ENCODE results near the gene TBCD. TPM values are rescaled to one million over a fixed set of nuclear protein-coding genes. Genes with fewer than 3 reads are reported as not detected.

Gene TBCD
- total RNA-seq, 3 donors from 2014 or later: 45.4 to 65.9 (median 53.3) TPM

GRCh38 chr17:82835122-82835521, 83.3 kb downstream of the TBCD start:
- no peaks in the 10 kb centered on the region for H3K27me3 ChIP-seq
- H3K4me1 ChIP-seq: peaks cover 0 to 4% of the 10 kb centered on the region in 2 donors
- DNase-seq (ENCODE audit: low spot score in 2 of 2): no peak
- no peaks in the 10 kb centered on the region for H3K36me3 ChIP-seq
- intact Hi-C loops (cut with DNase I; ENCODE audit: low total_unique reads): no loop called here
- H3K27ac ChIP-seq: peak overlapping the region in 1 of 2 donors; percentile 85
- no peak for TF ChIP-seq POLR2AphosphoS5 (IDR thresholded peaks at IDR 0.05)
- TF ChIP-seq CTCF (IDR thresholded peaks at IDR 0.05): no peak
- no peak for TF ChIP-seq POLR2A (IDR thresholded peaks at IDR 0.05)
- no peaks in the 10 kb centered on the region for H3K9me3 ChIP-seq
- H3K4me3 ChIP-seq: no peak overlapping the region

GRCh38 chr17:82835766-82836512, 84.1 kb downstream of the TBCD start:
- Histone ChIP-seq H3K4me3 (peak overlapping the region in 1 of 3 donors; percentile 16), H3K27me3 (no peaks in the 10 kb centered on the region), H3K36me3 (no peaks in the 10 kb centered on the region), H3K27ac (peak overlapping the region; percentile 65 to 85), H3K4me1 (no peaks in the 10 kb centered on the region), H3K9me3 (no peaks in the 10 kb centered on the region)
- peak in 1 of 2 donors; percentile 61 for DNase-seq (ENCODE audit: low spot score in 2 of 2)
- intact Hi-C loops (cut with DNase I; ENCODE audit: low total_unique reads): no loop called here
- TF ChIP-seq CTCF (IDR thresholded peaks at IDR 0.05) (no peak), POLR2AphosphoS5 (IDR thresholded peaks at IDR 0.05) (peak in 1 of 3 donors; percentile 35)

GRCh38 chr17:82836823-82837357, 85.0 kb downstream of the TBCD start:
- no peaks in the 10 kb centered on the region for H3K4me1 ChIP-seq
- H3K4me3 ChIP-seq: no peak overlapping the region
- intact Hi-C loops (cut with DNase I; ENCODE audit: low total_unique reads): no loop called here
- peak overlapping the region; percentile 82 to 85 for H3K27ac ChIP-seq
- no peaks in the 10 kb centered on the region for H3K9me3 ChIP-seq
- H3K27me3 ChIP-seq: no peaks in the 10 kb centered on the region
- TF ChIP-seq POLR2AphosphoS5 (IDR thresholded peaks at IDR 0.05) (peak; percentile 11 to 51 (median 36)), CTCF (IDR thresholded peaks at IDR 0.05) (peak in 2 of 3 donors; percentile 14 to 32), POLR2A (IDR thresholded peaks at IDR 0.05) (no peak)
- H3K36me3 ChIP-seq: no peaks in the 10 kb centered on the region
- DNase-seq (ENCODE audit: low spot score in 2 of 2): peak in 1 of 2 donors; percentile 42

- no peaks in the 10 kb centered on the region for H3K9me3 ChIP-seq
- peak overlapping the region in 2 of 3 donors; percentile 43 to 50 for H3K4me3 ChIP-seq
- DNase-seq (ENCODE audit: low spot score in 2 of 2): no peak
- intact Hi-C loops (cut with DNase I; ENCODE audit: low total_unique reads): no loop called here
- peak overlapping the region; percentile 82 to 85 for H3K27ac ChIP-seq
- no peaks in the 10 kb centered on the region for H3K27me3 ChIP-seq
- no peaks in the 10 kb centered on the region for H3K4me1 ChIP-seq
- no peaks in the 10 kb centered on the region for H3K36me3 ChIP-seq
- TF ChIP-seq POLR2A (IDR thresholded peaks at IDR 0.05): no peak
- TF ChIP-seq POLR2AphosphoS5 (IDR thresholded peaks at IDR 0.05): no peak
- TF ChIP-seq CTCF (IDR thresholded peaks at IDR 0.05): no peak
These were observed 85.9 kb downstream of the TBCD start for GRCh38 chr17:82837586-82838320.

All from breast epithelium (tissue), 4 donors.